GM23338 (cell line): ENCODE results near the gene ROBO1. TPM values are rescaled to one million over a fixed set of nuclear protein-coding genes. Genes with fewer than 3 reads are reported as not detected.

ENCODE experiments used
- ATAC-seq: fragments of 200-7000 bp; cut with Tn5 transposase; 3 replicates; pipeline ENCODE4 v1.9.1; 2020
- DNase-seq: peaks from one replicate; pipeline ENCODE4 v3.0.0-alpha.2; 2015; ENCODE audit warnings: low spot score
- H2AFZ ChIP-seq: fragments of 200-600 bp; sonication (generic); 2 replicates; pipeline ENCODE4 v1.8.0; 2016; ENCODE audit warnings: antibody characterized with exemption, mild to moderate bottlenecking, moderate library complexity
- H3F3A ChIP-seq: fragments of 200-600 bp; sonication (generic); replicated peaks from 2 replicates; pipeline ENCODE4 v1.8.0; 2017; ENCODE audit warnings: antibody characterized with exemption, mixed run types, low read depth
- H3K27ac ChIP-seq: fragments of 200-600 bp; sonication (generic); 2 replicates; pipeline ENCODE4 v1.6.1; 2016; ENCODE audit warnings: low read depth
- H3K27me3 ChIP-seq: fragments of 200-600 bp; sonication (generic); 2 replicates; pipeline ENCODE4 v1.8.0; 2016; ENCODE audit warnings: mild to moderate bottlenecking, mixed run types, moderate library complexity; ENCODE audit not compliant: insufficient read depth
- H3K36me3 ChIP-seq: fragments of 200-600 bp; sonication (generic); 2 replicates; pipeline ENCODE4 v1.8.0; 2016; ENCODE audit warnings: mild to moderate bottlenecking; ENCODE audit not compliant: insufficient read depth
- H3K4me1 ChIP-seq: fragments of 200-600 bp; sonication (generic); 2 replicates; pipeline ENCODE4 v1.8.0; 2016; ENCODE audit warnings: mild to moderate bottlenecking, moderate library complexity; ENCODE audit not compliant: insufficient read depth
- H3K4me2 ChIP-seq: fragments of 200-600 bp; sonication (generic); 2 replicates; pipeline ENCODE4 v1.7.1; 2017; ENCODE audit warnings: mixed run types
- H3K4me3 ChIP-seq: fragments of 200-600 bp; sonication (generic); 2 replicates; pipeline ENCODE4 v1.6.1; 2016; ENCODE audit warnings: mixed run types
- H3K79me2 ChIP-seq: fragments of 200-600 bp; sonication (generic); replicated peaks from 2 replicates; pipeline ENCODE4 v1.8.0; 2017; ENCODE audit warnings: mild to moderate bottlenecking; ENCODE audit not compliant: insufficient read depth
- H3K9me2 ChIP-seq: fragments of 200-600 bp; sonication (generic); 2 replicates; pipeline ENCODE4 v1.8.0; 2017; ENCODE audit not compliant: insufficient read depth
- H4K20me1 ChIP-seq: fragments of 200-600 bp; sonication (generic); replicated peaks from 2 replicates; pipeline ENCODE4 v1.8.0; 2017; ENCODE audit warnings: mild to moderate bottlenecking; ENCODE audit not compliant: insufficient read depth
- H3K27ac Mint-ChIP-seq: 2 replicates; pipeline ENCODE4 v1.8.0; 2020; ENCODE audit warnings: inconsistent platforms, mild to moderate bottlenecking, moderate library complexity, mixed read lengths
- H3K27me3 Mint-ChIP-seq: 3 replicates; pipeline ENCODE4 v1.8.0; 2022; ENCODE audit warnings: low read depth, mild to moderate bottlenecking, moderate library complexity, mixed read lengths, inconsistent platforms; ENCODE audit not compliant: insufficient read depth, poor library complexity
- H3K36me3 Mint-ChIP-seq: 3 replicates; pipeline ENCODE4 v1.8.0; 2021; ENCODE audit warnings: low read depth, mild to moderate bottlenecking, inconsistent platforms, moderate library complexity, mixed read lengths
- H3K4me1 Mint-ChIP-seq: 3 replicates; pipeline ENCODE4 v1.8.0; 2020; ENCODE audit warnings: mild to moderate bottlenecking, inconsistent platforms, mixed read lengths
- H3K4me3 Mint-ChIP-seq: 3 replicates; pipeline ENCODE4 v1.8.0; 2021; ENCODE audit warnings: moderate library complexity, mild to moderate bottlenecking, inconsistent platforms, mixed read lengths
- H3K9me3 Mint-ChIP-seq: 3 replicates; pipeline ENCODE4 v1.8.0; 2020; ENCODE audit warnings: moderate library complexity, mild to moderate bottlenecking, inconsistent platforms, mixed read lengths
- CREB1 ChIP-seq: fragments of 250-450 bp; sonication (Bioruptor Pico); IDR thresholded peaks from 2 replicates; pipeline ENCODE4 v1.5.0; 2020; ENCODE audit warnings: low read depth, mild to moderate bottlenecking, moderate library complexity
- CTCF ChIP-seq, 2 experiments: fragments of 200-600 bp in 1 of 2; sonication (generic) in 1 of 2; conservative IDR thresholded peaks; 2 replicates each; pipeline versions ENCODE4 v1.5.1 to v1.6.1; 2016 to 2017; ENCODE audit warnings: antibody characterized with exemption in 2 of 2, low read depth in 2 of 2, mild to moderate bottlenecking in 2 of 2, moderate library complexity in 1 of 2
- ETS1 ChIP-seq: IDR thresholded peaks from 2 replicates; pipeline ENCODE4 v1.6.1; 2016; ENCODE audit warnings: antibody characterized with exemption
- EZH2phosphoT487 ChIP-seq: fragments of 200-600 bp; sonication (generic); IDR thresholded peaks from one replicate; pipeline ENCODE4 v1.8.1; 2018; ENCODE audit warnings: antibody characterized with exemption; ENCODE audit not compliant: unreplicated experiment
- JUNB ChIP-seq: IDR thresholded peaks from one replicate; pipeline ENCODE4 v1.6.1; 2016; ENCODE audit warnings: antibody characterized with exemption; ENCODE audit not compliant: unreplicated experiment
- NANOG ChIP-seq: IDR thresholded peaks from 2 replicates; pipeline ENCODE4 v1.6.1; 2016; ENCODE audit warnings: antibody characterized with exemption, borderline replicate concordance
- POLR2AphosphoS5 ChIP-seq: IDR thresholded peaks from 2 replicates; pipeline ENCODE4 v1.6.1; 2016; ENCODE audit warnings: antibody characterized with exemption, low read depth
- REST ChIP-seq: IDR thresholded peaks from one replicate; pipeline ENCODE4 v1.6.1; 2018; ENCODE audit warnings: antibody characterized with exemption; ENCODE audit not compliant: unreplicated experiment
- STAT1 ChIP-seq: IDR thresholded peaks from one replicate; pipeline ENCODE4 v1.6.1; 2016; ENCODE audit warnings: antibody characterized with exemption; ENCODE audit not compliant: unreplicated experiment
- ZNF114 ChIP-seq: fragments of 250-450 bp; sonication (Bioruptor Pico); IDR thresholded peaks from 2 replicates; pipeline ENCODE4 v1.5.0; 2020; ENCODE audit warnings: mild to moderate bottlenecking, moderate library complexity
- ZNF331 ChIP-seq: fragments of 250-450 bp; sonication (Bioruptor Pico); IDR thresholded peaks from 2 replicates; pipeline ENCODE4 v1.5.0; 2020; ENCODE audit warnings: low read depth, mild to moderate bottlenecking, moderate library complexity
- polyA plus RNA-seq: library from polyadenylated mRNA; unstranded; fragments of >200 nt; fragmentation: Nextera tagmentation; extraction: Ambion mirVana; gene quantifications from 2 replicates; pipeline ENCODE4 v1.2.1, GENCODE V29; 2016
- total RNA-seq: library from RNA; depleted of rRNA; stranded (reverse); fragments of >200 nt; shearing (Covaris generic); gene quantifications from 2 replicates; pipeline ENCODE4 v1.2.3, GENCODE V29; 2014

The ROBO1 gene
- total and polyA plus RNA-seq, 2 experiments from 2014 or later, result 19.2 to 78.3 TPM

GRCh38 chr3:79285380-79285779 lies 482.4 kb downstream of the ROBO1 start:
- Mint-ChIP-seq H3K9me3 (no peaks in the 10 kb centered on the region), H3K4me3 (no peak overlapping the region), H3K36me3 (no peaks in the 10 kb centered on the region), H3K27me3 (no peaks in the 10 kb centered on the region), H3K27ac (no peak overlapping the region; the same call in 1 of the 2 replicates), H3K4me1 (peaks cover 2% of the 10 kb centered on the region; the same call in 1 of the 3 replicates)
- DNase-seq (no peak), ATAC-seq (no peak)
- H3K27ac ChIP-seq, result no peak overlapping the region
- no peak overlapping the region for H3K4me2 ChIP-seq
- no peaks in the 10 kb centered on the region for H4K20me1 ChIP-seq
- H3K27me3 ChIP-seq, result no peaks in the 10 kb centered on the region
- H3K9me2 ChIP-seq, result no peaks in the 10 kb centered on the region
- no peak overlapping the region for H2AFZ ChIP-seq
- no peaks in the 10 kb centered on the region for H3K4me1 ChIP-seq
- no peak for TF ChIP-seq CREB1 (CRISPR knock-in tag)
- TF ChIP-seq JUNB, result no peak
- TF ChIP-seq NANOG, result no peak
- no peaks in the 10 kb centered on the region for H3K36me3 ChIP-seq
- no peak overlapping the region for H3K4me3 ChIP-seq
- no peaks in the 10 kb centered on the region for H3K79me2 ChIP-seq
- no peaks in the 10 kb centered on the region for H3F3A ChIP-seq

GRCh38 chr3:79284781-79285180 lies 483.0 kb downstream of the ROBO1 start:
- no peak for TF ChIP-seq NANOG
- TF ChIP-seq REST, result no peak
- no peak for TF ChIP-seq ZNF331 (CRISPR knock-in tag)
- TF ChIP-seq EZH2phosphoT487, result no peak
- TF ChIP-seq CTCF (conservative IDR thresholded peaks at IDR 0.05; ENCODE audit: low read depth in 2 of 2), result no peak
- no peak for TF ChIP-seq ETS1
- TF ChIP-seq POLR2AphosphoS5, result no peak
- TF ChIP-seq ZNF114 (CRISPR knock-in tag), result no peak
- TF ChIP-seq CREB1 (CRISPR knock-in tag), result no peak
- TF ChIP-seq STAT1, result no peak
- no peak overlapping the region for H3K4me3 ChIP-seq
- ATAC-seq, result no peak
- H3K27me3 ChIP-seq, result no peaks in the 10 kb centered on the region
- Mint-ChIP-seq H3K9me3 (no peaks in the 10 kb centered on the region), H3K4me3 (no peak overlapping the region), H3K4me1 (peaks cover 2% of the 10 kb centered on the region; the same call in 1 of the 3 replicates), H3K27me3 (no peaks in the 10 kb centered on the region), H3K36me3 (no peaks in the 10 kb centered on the region), H3K27ac (no peak overlapping the region)
- no peak for DNase-seq
- H4K20me1 ChIP-seq, result no peaks in the 10 kb centered on the region
- no peak overlapping the region for H3K4me2 ChIP-seq
- no peak overlapping the region for H3K27ac ChIP-seq
- H2AFZ ChIP-seq, result no peak overlapping the region
- H3F3A ChIP-seq, result no peaks in the 10 kb centered on the region
- no peaks in the 10 kb centered on the region for H3K79me2 ChIP-seq
- no peaks in the 10 kb centered on the region for H3K9me2 ChIP-seq
- no peaks in the 10 kb centered on the region for H3K4me1 ChIP-seq
- H3K36me3 ChIP-seq, result no peaks in the 10 kb centered on the region
